HepG2 (cell line): Measurements from ENCODE around the gene EIF3L. TPM values are rescaled to one million over a fixed set of nuclear protein-coding genes. Genes with fewer than 3 reads are reported as not detected.
A peak's percentile ranks its signal among the peaks of the same experiment; 100 is the strongest.

Experiments used
- ELF3 ChIP-seq: IDR thresholded peaks from 2 replicates; pipeline ENCODE4 v1.6.1; 2016; ENCODE audit warnings: missing genetic modification reagents, missing compliant biosample characterization
- GTF2F1 ChIP-seq: fragments of 150-350 bp; IDR thresholded peaks from 2 replicates; pipeline ENCODE4 v1.6.1; 2014; ENCODE audit warnings: low read length
- KDM3A ChIP-seq: IDR thresholded peaks from 2 replicates; pipeline ENCODE4 v1.6.1; 2018; ENCODE audit warnings: low read depth, missing compliant biosample characterization
- RXRB ChIP-seq: IDR thresholded peaks from 2 replicates; pipeline ENCODE4 v1.6.1; 2016; ENCODE audit warnings: borderline replicate concordance, missing genetic modification reagents, missing compliant biosample characterization
- SAP130 ChIP-seq: IDR thresholded peaks from 2 replicates; pipeline ENCODE4 v1.6.1; 2016; ENCODE audit warnings: low read depth
- SOX5 ChIP-seq: IDR thresholded peaks from 2 replicates; pipeline ENCODE4 v1.6.1; 2016; ENCODE audit warnings: borderline replicate concordance
- TFDP1 ChIP-seq: IDR thresholded peaks from 2 replicates; pipeline ENCODE4 v1.6.1; 2016; ENCODE audit warnings: missing compliant biosample characterization, missing genetic modification reagents, borderline replicate concordance
- ZNF142 ChIP-seq: sonication (generic); formaldehyde crosslinking; IDR thresholded peaks from 2 replicates; pipeline ENCODE4 v1.4.0; 2020; ENCODE audit warnings: missing genetic modification reagents
- ZNF788 ChIP-seq: sonication (generic); formaldehyde crosslinking; IDR thresholded peaks from 2 replicates; pipeline ENCODE4 v1.5.0; 2020; ENCODE audit warnings: mild to moderate bottlenecking, missing genetic modification reagents, borderline replicate concordance
- polyA plus RNA-seq, 8 experiments: library from polyadenylated mRNA; depleted of rRNA in 3 of 8; stranded (reverse) in 7 of 8; unstranded in 1 of 8; fragments of >200 nt; fragmentation: Illumina TruSeq in 4 of 8; extraction: Trizol in 4 of 8; gene quantifications; 2 replicates each; pipeline versions ENCODE4 v1.2.1 to v1.2.3, GENCODE V29; 2011 to 2016; ENCODE audit warnings: low read depth in 4 of 8, missing spikeins in 1 of 8, mixed read lengths in 1 of 8; ENCODE audit not compliant: insufficient read depth in 1 of 8
- total RNA-seq, 5 experiments: library from RNA; depleted of rRNA; stranded (reverse); fragments of >200 nt; fragmentation: Illumina TruSeq; extraction: Trizol; gene quantifications; 2 replicates each; pipeline ENCODE4 v1.2.3, GENCODE V29; 2016; ENCODE audit warnings: low read depth in 1 of 5
- TF ChIP-seq, protein P1 (sequence below): sonication (generic); formaldehyde crosslinking; IDR thresholded peaks from 2 replicates; pipeline ENCODE4 v1.4.0; 2020; ENCODE audit warnings: low read depth, missing genetic modification reagents
- TF ChIP-seq, protein P2 (sequence below): sonication (generic); formaldehyde crosslinking; IDR thresholded peaks from 2 replicates; pipeline ENCODE4 v1.4.0; 2020; ENCODE audit warnings: mild to moderate bottlenecking, missing genetic modification reagents

EIF3L gene
- total and polyA plus RNA-seq, 2 of the 13 experiments (the other 11 are each of a cell fraction or from before 2014, with no cell fraction given) = 514 to 793 TPM

- TF ChIP-seq ZNF142 (CRISPR knock-in tag) = no peak
- TF ChIP-seq KDM3A (CRISPR knock-in tag) = no peak
- TF ChIP-seq SOX5 = peak; percentile 71; the same call in 1 of the 2 replicates
- TF ChIP-seq TFDP1 = no peak
- TF ChIP-seq, protein P1, sequence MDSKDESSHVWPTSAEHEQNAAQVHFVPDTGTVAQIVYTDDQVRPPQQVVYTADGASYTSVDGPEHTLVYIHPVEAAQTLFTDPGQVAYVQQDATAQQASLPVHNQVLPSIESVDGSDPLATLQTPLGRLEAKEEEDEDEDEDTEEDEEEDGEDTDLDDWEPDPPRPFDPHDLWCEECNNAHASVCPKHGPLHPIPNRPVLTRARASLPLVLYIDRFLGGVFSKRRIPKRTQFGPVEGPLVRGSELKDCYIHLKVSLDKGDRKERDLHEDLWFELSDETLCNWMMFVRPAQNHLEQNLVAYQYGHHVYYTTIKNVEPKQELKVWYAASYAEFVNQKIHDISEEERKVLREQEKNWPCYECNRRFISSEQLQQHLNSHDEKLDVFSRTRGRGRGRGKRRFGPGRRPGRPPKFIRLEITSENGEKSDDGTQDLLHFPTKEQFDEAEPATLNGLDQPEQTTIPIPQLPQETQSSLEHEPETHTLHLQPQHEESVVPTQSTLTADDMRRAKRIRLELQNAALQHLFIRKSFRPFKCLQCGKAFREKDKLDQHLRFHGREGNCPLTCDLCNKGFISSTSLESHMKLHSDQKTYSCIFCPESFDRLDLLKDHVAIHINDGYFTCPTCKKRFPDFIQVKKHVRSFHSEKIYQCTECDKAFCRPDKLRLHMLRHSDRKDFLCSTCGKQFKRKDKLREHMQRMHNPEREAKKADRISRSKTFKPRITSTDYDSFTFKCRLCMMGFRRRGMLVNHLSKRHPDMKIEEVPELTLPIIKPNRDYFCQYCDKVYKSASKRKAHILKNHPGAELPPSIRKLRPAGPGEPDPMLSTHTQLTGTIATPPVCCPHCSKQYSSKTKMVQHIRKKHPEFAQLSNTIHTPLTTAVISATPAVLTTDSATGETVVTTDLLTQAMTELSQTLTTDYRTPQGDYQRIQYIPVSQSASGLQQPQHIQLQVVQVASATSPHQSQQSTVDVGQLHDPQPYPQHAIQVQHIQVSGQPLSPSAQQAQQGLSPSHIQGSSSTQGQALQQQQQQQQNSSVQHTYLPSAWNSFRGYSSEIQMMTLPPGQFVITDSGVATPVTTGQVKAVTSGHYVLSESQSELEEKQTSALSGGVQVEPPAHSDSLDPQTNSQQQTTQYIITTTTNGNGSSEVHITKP = 0 out of 2 replicates have a peak, but pooled peaks have one; percentile 26
- no peak for TF ChIP-seq GTF2F1
- TF ChIP-seq SAP130 (CRISPR knock-in tag) = 0 out of 2 replicates have a peak, but pooled peaks have one; percentile 26
- TF ChIP-seq, protein P2, sequence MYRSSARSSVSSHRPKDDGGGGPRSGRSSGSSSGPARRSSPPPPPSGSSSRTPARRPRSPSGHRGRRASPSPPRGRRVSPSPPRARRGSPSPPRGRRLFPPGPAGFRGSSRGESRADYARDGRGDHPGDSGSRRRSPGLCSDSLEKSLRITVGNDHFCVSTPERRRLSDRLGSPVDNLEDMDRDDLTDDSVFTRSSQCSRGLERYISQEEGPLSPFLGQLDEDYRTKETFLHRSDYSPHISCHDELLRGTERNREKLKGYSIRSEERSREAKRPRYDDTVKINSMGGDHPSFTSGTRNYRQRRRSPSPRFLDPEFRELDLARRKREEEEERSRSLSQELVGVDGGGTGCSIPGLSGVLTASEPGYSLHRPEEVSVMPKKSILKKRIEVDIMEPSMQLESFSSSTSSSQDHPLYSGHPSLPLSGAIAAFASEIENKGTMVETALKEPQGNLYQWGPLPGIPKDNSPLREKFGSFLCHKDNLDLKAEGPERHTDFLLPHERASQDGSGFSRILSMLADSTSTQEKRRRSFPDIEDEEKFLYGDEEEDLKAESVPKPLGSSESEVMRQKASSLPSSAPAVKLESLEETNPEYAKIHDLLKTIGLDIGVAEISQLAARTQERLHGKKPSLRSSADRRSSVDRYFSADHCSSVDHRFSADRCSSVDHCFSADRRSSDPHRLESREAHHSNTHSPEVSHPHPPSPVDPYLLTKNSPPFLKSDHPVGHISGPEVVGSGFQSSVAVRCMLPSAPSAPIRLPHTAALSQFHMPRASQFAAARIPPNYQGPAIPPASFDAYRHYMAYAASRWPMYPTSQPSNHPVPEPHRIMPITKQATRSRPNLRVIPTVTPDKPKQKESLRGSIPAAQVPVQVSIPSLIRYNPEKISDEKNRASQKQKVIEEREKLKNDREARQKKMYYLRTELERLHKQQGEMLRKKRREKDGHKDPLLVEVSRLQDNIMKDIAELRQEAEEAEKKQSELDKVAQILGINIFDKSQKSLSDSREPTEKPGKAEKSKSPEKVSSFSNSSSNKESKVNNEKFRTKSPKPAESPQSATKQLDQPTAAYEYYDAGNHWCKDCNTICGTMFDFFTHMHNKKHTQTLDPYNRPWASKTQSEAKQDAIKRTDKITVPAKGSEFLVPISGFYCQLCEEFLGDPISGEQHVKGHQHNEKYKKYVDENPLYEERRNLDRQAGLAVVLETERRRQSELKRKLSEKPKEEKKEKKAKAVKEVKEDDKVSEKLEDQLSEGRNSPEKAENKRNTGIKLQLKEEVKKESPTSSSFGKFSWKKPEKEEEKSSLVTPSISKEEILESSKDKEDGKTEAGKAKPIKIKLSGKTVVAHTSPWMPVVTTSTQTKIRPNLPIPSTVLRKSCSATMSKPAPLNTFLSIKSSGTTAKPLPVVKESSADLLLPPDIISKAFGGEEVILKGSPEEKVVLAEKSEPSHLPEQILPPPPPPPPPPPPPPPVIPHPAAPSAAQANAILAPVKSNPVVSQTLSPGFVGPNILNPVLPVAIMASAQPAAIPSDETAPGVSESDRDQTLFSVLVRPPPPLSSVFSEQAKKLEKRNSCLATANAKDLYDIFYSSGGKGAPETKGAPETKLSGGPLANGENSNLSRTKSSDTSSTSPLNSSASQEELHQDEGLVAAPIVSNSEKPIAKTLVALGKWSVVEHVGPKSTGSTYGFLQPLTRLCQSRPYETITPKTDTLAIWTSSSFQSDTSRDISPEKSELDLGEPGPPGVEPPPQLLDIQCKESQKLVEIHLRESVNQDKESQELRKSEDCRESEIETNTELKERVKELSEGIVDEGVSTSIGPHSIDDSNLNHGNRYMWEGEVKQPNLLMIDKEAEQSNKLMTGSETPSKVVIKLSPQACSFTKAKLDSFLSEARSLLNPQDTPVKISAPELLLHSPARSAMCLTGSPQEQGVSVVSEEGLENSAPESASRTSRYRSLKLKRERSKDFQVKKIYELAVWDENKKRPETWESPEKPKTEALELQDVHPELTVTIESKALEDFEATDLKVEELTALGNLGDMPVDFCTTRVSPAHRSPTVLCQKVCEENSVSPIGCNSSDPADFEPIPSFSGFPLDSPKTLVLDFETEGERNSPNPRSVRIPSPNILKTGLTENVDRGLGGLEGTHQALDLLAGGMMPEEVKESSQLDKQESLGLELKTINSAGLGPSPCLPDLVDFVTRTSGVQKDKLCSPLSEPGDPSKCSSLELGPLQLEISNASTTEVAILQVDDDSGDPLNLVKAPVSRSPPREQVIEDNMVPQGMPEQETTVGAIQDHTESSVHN (CRISPR knock-in tag) = no peak
- TF ChIP-seq RXRB = peak; percentile 69
- peak; percentile 87 for TF ChIP-seq ELF3 (CRISPR knock-in tag)
- TF ChIP-seq ZNF788 (CRISPR knock-in tag) = no peak
Observed at GRCh38 chr22:37893583-37893983, 44.4 kb downstream of the EIF3L start (continued).
